Measurements from ENCODE around the gene UPF1.

The UPF1 gene

DNA sequence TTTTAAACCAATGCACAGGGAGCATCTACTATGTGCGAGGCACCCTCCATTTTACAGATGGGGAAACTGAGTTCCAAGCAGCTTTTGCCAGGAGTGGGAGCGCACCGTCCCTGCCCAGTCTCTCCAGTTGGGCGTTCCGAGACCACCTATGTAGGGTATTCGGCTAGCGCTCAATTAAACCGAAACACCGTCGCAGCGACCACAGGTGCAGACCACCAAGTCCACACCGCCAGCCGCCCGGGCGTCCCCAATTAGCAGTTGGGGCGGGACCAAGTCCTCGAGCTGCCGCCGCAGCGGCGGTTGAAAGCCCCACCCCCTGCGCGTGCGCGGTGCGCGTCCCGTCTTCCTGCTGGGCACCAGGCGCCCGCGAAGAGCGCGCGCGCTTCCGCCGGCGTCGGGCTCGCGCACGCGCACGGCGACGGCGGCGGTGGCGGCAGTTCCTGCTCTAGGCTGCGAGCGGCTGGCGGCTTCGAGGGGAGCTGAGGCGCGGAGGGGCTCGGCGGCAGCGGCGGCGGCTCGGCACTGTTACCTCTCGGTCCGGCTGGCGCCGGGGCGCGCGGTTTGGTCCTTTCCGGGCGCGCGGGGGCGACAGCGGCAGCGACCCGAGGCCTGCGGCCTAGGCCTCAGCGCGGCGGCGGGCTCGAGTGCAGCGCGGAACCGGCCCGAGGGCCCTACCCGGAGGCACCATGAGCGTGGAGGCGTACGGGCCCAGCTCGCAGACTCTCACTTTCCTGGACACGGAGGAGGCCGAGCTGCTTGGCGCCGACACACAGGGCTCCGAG, at the start of gene UPF1:
UPF1 (plus strand) TSS at position 436 of the 782 bp plus-strand sequence; CDS start at position 687, 251 bp downstream.
- peak; percentile 93 to 95 (median 94) for DNase-seq (ENCODE audit: low read depth in 3 of 3)

DNA sequence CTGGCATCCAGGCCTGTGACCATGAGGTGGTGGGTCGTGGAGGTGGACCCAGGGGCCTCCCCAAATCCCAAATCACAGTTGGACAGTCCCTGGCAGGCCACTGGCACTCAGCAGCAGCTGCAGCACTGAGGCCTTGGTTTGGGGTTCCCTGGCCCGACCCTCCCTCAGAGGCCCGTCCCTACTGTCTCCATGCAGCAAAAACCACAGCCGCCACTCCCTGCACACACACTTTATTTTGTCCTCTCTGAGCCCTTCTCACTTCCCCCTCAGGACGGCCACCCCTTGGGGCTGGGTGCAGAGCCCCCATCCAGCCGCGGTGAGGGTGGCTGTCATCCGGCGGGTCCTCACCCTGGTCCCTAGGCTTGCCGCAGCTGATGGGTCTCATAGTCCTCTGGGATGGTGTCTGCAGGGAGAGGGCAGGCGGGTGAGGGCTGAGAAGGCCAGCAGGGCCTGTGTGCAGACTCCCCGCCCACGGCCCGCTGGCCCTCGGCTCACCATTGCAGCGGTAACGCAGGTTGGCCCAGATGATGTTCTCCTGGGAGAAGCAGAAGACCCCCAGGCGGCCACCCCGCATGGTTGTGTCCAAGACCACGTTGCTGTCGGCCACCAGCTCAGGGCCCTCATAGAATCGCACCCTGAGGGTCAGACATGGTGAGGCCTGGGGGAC, 49.1 kb upstream of the UPF1 start:
- no peak for DNase-seq (ENCODE audit: low read depth in 3 of 3)

DNA sequence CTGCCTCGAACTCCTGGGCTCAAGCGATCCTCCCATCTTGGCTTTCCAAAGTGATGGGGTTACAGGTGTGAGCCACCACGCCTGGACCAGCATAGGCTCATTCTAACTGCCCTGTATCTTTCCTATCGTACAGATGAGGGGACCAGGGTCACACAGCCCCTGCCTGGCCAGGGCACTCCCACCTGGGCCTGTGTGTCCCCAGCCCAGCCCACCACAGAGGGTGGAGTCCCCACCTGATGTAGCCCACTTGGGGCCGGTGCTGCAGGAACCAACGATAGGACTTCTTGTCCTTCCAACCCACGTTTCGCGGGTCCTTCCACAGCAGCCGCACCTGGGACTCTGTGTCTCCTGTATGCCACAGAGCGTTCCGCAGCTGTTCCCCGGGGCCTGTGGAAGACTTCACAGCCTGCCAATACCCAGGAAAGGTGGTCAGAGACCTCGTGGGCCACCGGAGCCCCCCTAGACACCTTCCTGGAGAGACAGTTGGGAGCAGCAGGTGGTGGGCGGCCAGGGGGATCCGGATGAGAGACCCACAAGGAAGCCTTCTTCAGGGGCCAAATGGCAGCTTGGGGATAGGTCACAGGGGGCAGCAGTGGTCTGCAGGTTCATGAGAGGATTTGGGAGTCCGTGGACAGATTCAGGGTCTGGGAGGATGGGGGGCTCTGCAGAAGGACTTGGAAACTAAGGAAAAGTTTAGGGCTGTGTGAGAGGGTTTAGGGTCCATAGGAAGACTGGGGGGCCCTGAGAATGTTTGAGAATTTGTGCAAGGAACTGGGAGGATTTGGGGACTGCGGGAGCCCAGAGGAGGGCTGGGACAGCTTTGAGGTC, 47.6 kb upstream of the UPF1 start:
- no peak for DNase-seq (ENCODE audit: low read depth in 3 of 3)

- no peak for DNase-seq (ENCODE audit: low read depth in 3 of 3)
These were observed 47.0 kb upstream of the UPF1 start for GRCh38 chr19:18784786-18785120.

- DNase-seq (ENCODE audit: low read depth in 3 of 3): peak; percentile 37 to 48 (median 42)
These were observed 46.3 kb upstream of the UPF1 start for GRCh38 chr19:18785179-18786124.

GRCh38 chr19:18788529-18789421, 43.0 kb upstream of the UPF1 start:
- no peak for DNase-seq (ENCODE audit: low read depth in 3 of 3)

GRCh38 chr19:18789422-18789869, 42.3 kb upstream of the UPF1 start:
- DNase-seq (ENCODE audit: low read depth in 3 of 3): no peak

DNA sequence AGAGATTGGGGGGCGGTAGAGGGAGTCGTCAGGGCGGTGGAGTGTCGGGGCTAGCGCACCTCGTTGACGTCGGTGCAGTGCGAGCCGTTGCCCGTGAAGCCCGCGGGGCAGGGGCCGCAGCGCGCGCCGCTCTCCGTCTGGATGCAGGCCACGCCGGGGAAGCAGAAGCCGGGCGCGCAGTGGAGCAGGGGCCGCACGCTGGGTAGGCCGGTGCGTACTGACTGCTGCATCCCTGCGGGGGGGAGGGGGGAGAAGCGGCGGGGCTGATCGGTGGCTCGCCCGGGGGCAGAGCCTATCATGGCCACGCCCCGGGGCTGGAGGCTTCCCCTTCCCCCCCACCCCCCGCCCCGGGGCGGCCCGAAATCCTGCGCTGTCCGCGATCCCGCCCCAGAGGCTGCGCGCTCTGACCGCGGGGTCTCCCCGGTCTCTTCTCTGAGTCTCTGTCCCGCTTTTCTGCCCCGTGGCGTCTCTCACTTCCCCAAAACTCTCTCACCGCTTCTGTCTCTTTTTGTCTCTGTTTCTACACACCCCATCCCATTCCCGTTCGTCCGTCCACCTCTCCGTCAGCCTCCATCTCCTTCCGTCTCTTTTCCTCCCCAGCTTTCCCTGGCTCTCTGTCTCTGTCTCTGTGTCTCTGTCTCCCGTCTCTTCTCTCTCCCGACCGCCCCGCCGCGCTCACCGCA, 41.7 kb upstream of the UPF1 start:
- DNase-seq (ENCODE audit: low read depth in 3 of 3): no peak

- DNase-seq (ENCODE audit: low read depth in 3 of 3): no peak
These were observed 41.0 kb upstream of the UPF1 start, which contains the start of gene COMP for GRCh38 chr19:18790566-18791314. COMP (minus strand) TSS chr19:18791305; CDS start chr19:18791269, 36 bp downstream.

- no peak for DNase-seq (ENCODE audit: low read depth in 3 of 3)
These were observed 40.5 kb upstream of the UPF1 start for GRCh38 chr19:18791315-18791678.

GRCh38 chr19:18792661-18793060, 39.1 kb upstream of the UPF1 start:
- no peak for DNase-seq (ENCODE audit: low read depth in 3 of 3)

DNA sequence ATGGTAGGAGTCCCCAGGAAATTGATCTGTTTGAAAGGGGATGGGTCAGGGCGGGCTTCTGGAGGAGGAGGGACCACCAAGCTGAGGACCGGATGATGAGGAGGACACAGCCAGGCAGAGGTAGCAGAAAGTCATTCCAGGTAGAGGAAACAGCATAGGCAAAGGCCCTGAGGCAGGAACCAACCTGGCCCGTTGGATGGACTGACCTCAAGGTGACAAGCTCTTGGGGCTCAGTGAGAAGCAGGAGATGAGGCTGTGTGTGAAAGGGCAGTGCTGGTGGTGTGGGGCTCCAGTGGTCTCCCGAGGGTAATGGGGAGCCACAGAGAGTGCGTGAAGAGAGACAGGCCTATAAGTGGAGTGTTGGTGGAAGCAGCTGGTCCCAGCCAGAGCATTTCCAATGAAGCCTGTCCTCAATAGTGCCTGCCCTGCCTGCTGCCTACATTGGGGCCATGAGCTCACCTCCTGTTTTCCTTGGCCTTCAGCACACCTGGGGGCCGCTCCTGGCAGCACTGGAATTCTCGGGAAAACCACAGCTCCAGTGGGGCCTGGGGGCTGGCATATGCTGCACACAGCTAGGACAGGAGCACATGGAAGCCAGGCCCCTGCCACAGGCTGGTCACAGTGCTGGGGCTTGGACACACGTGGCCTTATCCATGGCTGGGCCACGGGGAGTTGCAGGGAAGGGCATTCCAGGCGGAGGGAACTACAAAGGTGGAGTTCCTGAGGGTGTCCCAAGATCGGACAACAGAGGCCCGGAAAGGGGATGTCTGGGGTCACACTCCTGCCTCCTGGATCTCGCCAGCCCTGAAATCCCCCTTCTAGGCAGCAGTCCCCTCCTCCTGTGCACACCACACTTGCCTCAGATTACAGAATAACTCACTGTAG, 38.4 kb upstream of the UPF1 start:
- no peak for DNase-seq (ENCODE audit: low read depth in 3 of 3)

- DNase-seq (ENCODE audit: low read depth in 3 of 3): no peak
These were observed 37.8 kb upstream of the UPF1 start for GRCh38 chr19:18794029-18794313.

DNA sequence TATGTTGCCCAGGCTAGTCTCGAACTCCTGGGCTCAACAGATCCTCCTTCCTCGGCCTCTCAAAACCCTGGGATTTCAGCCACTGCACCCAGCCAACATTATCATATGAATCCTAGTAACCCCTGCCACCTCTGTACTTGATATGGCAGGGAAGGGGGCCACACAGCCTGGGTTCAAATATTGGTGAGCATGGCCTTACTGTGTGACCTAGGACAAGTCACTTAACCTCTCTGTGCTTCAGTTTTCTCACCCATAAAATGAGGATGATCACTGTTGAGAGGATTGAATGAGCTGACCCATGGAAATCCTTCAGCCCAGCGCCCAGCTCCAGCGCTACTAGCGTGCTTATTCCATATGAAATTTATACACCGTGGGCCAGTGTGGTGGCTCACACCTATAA, 37.1 kb upstream of the UPF1 start:
- no peak for DNase-seq (ENCODE audit: low read depth in 3 of 3)

DNA sequence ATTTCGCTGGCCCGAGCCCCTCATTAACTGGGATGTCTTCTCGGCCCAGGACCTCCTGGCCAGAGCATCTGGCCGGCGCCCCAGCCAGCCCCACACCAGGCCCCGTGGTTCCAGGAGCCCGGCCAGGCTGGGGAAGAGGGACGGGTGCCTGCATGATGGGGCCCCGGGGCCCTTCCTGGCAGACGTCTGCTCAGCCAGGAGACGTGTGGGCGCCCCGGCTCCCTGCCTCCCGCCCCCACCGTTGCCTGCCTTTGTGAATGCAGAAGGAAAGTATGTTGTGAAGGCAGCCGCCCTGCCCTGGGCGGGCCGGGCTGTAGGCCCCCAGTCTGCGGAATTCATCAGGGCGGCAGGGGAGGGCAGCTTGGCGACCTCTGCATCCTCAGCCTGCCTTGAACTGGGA, 36.2 kb upstream of the UPF1 start:
- DNase-seq (ENCODE audit: low read depth in 3 of 3): no peak

DNA sequence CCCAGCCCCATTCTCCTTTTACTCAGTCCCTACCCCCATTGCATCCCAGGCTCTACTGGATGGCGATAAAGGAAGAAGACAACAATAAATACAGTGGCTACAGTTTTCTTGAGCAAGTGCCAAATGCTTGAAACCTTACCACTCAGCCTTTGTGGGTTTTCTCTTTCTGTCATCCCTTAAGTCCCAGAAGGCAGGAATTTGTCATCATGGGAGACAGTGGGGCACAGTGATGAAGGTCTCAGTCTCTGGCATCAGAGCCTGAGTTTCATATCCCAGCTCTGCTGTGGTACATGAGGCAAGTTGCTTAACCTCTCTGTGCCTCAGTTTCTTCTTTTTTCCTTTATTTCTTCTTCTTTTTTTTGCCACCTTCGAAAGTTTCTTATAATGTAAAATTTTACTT, 35.5 kb upstream of the UPF1 start:
- DNase-seq (ENCODE audit: low read depth in 3 of 3): no peak

DNA sequence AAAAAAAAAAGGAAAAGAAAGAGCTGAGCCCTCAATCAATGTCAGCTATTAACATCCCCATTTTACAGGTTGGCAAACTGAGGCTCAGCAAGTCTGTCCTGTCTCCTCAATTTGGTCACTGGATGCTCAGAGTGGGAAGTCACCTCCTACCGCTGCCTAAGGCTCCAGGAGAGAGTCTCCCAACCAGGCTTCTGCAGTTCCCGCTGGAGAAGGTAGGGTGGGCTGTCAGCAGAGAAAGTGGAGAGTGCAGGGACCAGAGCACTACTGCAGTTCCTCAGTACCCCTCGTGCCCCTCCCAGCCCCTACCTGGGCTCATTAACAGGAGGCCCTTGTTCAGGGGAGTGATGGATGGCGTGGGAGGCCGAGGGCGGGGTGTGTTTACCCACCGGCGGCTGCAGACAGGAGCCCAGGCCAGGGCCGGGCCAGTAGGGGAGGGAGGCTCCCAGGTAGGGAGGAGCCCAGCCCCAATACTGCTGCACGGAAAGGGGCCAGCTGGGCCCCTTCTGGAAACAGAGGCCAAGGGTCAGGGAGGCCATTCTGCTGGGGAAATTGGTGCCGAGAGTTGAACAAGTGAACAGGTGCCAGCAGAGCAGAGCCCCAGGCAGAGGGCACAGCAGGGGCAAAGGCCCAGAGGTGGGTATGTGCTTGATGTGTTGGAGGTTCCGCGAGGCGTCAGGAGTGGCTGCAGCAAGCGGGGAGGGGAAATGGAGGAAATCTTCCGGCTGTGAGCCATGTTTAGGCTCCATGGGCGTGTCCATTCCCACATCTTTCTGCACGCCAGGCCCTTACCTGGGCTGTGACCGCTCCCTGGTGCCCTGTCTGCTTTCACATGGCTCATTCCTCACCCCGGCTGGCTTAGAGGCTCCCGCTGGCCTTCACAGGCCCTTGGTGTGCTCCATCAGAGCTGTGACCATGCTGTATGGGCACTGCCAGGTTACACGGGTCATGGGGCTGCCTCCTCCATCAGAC, 33.1 kb upstream of the UPF1 start:
- no peak for DNase-seq (ENCODE audit: low read depth in 3 of 3)

Data from stimulated activated CD4-positive, alpha-beta T cell treated with anti-CD3 and anti-CD28 coated beads, TNF-alpha, amount 100 ng/mL, for 4 hours (primary cell).